ENCODE results near the gene DCUN1D1. TPM values are rescaled to one million over a fixed set of nuclear protein-coding genes. Genes with fewer than 3 reads are reported as not detected.

Gene DCUN1D1
- total RNA-seq, 1 donor from 2014 or later, result 64.6 TPM

- TF ChIP-seq CTCF (IDR thresholded peaks at IDR 0.05; ENCODE audit: unreplicated experiment), result no peak
- Mint-ChIP-seq H3K36me3 (ENCODE audit: insufficient read depth) (peaks cover 32% of the 10 kb centered on the region), H3K27me3 (no peaks in the 10 kb centered on the region), H3K4me3 (ENCODE audit: low read depth) (no peak overlapping the region), H3K9me3 (ENCODE audit: low read depth) (no peaks in the 10 kb centered on the region), H3K4me1 (ENCODE audit: low read depth) (peaks cover 5% of the 10 kb centered on the region), H3K27ac (no peak overlapping the region)
- DNase-seq (ENCODE audit: low spot score, unreplicated experiment), result no peak
Measured at GRCh38 chr3:182895513-182896112, 84.7 kb downstream of the DCUN1D1 start.

- Mint-ChIP-seq H3K4me3 (ENCODE audit: low read depth) (no peak overlapping the region), H3K27me3 (no peaks in the 10 kb centered on the region), H3K4me1 (ENCODE audit: low read depth) (peaks cover 5% of the 10 kb centered on the region), H3K9me3 (ENCODE audit: low read depth) (no peaks in the 10 kb centered on the region), H3K27ac (no peak overlapping the region), H3K36me3 (ENCODE audit: insufficient read depth) (peaks cover 36% of the 10 kb centered on the region)
- DNase-seq (ENCODE audit: low spot score, unreplicated experiment), result no peak
- TF ChIP-seq CTCF (IDR thresholded peaks at IDR 0.05; ENCODE audit: unreplicated experiment), result no peak
Measured at GRCh38 chr3:182892226-182892625, 88.1 kb downstream of the DCUN1D1 start.

GRCh38 chr3:182891364-182891763 lies 89.0 kb downstream of the DCUN1D1 start:
- no peaks in the 10 kb centered on the region for H3K27me3 Mint-ChIP-seq
- H3K4me3 Mint-ChIP-seq (ENCODE audit: low read depth), result no peak overlapping the region
- peaks cover 39% of the 10 kb centered on the region for H3K36me3 Mint-ChIP-seq (ENCODE audit: insufficient read depth)
- TF ChIP-seq CTCF (IDR thresholded peaks at IDR 0.05; ENCODE audit: unreplicated experiment), result no peak
- no peak for DNase-seq (ENCODE audit: low spot score, unreplicated experiment)
- peaks cover 11% of the 10 kb centered on the region for H3K4me1 Mint-ChIP-seq (ENCODE audit: low read depth)
- H3K27ac Mint-ChIP-seq, result no peak overlapping the region
- H3K9me3 Mint-ChIP-seq (ENCODE audit: low read depth), result no peaks in the 10 kb centered on the region

- no peak for DNase-seq (ENCODE audit: low spot score, unreplicated experiment)
- no peaks in the 10 kb centered on the region for H3K27me3 Mint-ChIP-seq
- no peak for TF ChIP-seq CTCF (IDR thresholded peaks at IDR 0.05; ENCODE audit: unreplicated experiment)
- peaks cover 22% of the 10 kb centered on the region for H3K4me1 Mint-ChIP-seq (ENCODE audit: low read depth)
- no peaks in the 10 kb centered on the region for H3K9me3 Mint-ChIP-seq (ENCODE audit: low read depth)
- H3K36me3 Mint-ChIP-seq (ENCODE audit: insufficient read depth), result peaks cover 38% of the 10 kb centered on the region
- H3K4me3 Mint-ChIP-seq (ENCODE audit: low read depth), result no peak overlapping the region
- no peak overlapping the region for H3K27ac Mint-ChIP-seq
Measured at GRCh38 chr3:182889948-182890629, 90.2 kb downstream of the DCUN1D1 start.

Other genes with a start within 250 kb of the DCUN1D1 start
- 119 and 127 TPM in 2 replicates for gene ATP11B, start 187.0 kb downstream of the DCUN1D1 start, total RNA-seq
- gene MCCC1, start 119.0 kb upstream of the DCUN1D1 start, total RNA-seq, result 32.2 and 32.5 TPM in 2 replicates
- gene LAMP3, start 182.2 kb upstream of the DCUN1D1 start, total RNA-seq, result 0.17 and 0.47 TPM in 2 replicates